ENCODE data around the gene DHRS1.

DNA sequence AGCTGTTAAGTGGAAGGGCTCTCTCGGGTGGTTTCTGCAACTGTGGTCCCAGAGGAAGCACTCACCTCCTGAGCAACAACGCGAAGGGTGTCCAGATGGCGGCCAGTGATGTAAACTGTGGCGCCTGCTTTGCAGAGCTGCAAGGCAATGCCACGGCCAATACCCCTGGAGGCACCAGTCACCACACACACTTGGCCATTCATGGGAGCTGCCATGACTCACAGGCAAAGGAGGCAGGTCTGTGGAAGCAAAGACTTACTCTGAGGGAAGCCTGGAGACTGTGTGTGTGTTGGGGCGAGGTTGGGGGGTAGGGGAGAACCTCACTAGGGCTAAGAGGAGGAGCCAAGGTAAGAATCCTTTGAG, 707 bp downstream of the DHRS1 start:
- TF ChIP-seq, protein P1, sequence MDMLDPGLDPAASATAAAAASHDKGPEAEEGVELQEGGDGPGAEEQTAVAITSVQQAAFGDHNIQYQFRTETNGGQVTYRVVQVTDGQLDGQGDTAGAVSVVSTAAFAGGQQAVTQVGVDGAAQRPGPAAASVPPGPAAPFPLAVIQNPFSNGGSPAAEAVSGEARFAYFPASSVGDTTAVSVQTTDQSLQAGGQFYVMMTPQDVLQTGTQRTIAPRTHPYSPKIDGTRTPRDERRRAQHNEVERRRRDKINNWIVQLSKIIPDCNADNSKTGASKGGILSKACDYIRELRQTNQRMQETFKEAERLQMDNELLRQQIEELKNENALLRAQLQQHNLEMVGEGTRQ (IDR thresholded peaks at IDR 0.05): no peak
- TF ChIP-seq MAZ (IDR thresholded peaks at IDR 0.05; ENCODE audit: borderline replicate concordance, low read depth, low read length) (no peak), POLR2A (IDR thresholded peaks at IDR 0.05; ENCODE audit: low read length) (no peak), EP300 (IDR thresholded peaks at IDR 0.05) (no peak), MAFK (IDR thresholded peaks at IDR 0.05; ENCODE audit: partially characterized antibody) (no peak), POLR2AphosphoS2 (conservative IDR thresholded peaks at IDR 0.05; ENCODE audit: low read length) (no peak), PHF8 (IDR thresholded peaks at IDR 0.05; ENCODE audit: borderline replicate concordance, low read depth) (no peak), SMC3 (IDR thresholded peaks at IDR 0.05) (no peak), CEBPB (IDR thresholded peaks at IDR 0.05) (no peak), BHLHE40 (IDR thresholded peaks at IDR 0.05; ENCODE audit: low read depth, low read length) (no peak)
- TF ChIP-seq, protein P2, sequence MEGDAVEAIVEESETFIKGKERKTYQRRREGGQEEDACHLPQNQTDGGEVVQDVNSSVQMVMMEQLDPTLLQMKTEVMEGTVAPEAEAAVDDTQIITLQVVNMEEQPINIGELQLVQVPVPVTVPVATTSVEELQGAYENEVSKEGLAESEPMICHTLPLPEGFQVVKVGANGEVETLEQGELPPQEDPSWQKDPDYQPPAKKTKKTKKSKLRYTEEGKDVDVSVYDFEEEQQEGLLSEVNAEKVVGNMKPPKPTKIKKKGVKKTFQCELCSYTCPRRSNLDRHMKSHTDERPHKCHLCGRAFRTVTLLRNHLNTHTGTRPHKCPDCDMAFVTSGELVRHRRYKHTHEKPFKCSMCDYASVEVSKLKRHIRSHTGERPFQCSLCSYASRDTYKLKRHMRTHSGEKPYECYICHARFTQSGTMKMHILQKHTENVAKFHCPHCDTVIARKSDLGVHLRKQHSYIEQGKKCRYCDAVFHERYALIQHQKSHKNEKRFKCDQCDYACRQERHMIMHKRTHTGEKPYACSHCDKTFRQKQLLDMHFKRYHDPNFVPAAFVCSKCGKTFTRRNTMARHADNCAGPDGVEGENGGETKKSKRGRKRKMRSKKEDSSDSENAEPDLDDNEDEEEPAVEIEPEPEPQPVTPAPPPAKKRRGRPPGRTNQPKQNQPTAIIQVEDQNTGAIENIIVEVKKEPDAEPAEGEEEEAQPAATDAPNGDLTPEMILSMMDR (IDR thresholded peaks at IDR 0.05): no peak
- TF ChIP-seq, protein P3, sequence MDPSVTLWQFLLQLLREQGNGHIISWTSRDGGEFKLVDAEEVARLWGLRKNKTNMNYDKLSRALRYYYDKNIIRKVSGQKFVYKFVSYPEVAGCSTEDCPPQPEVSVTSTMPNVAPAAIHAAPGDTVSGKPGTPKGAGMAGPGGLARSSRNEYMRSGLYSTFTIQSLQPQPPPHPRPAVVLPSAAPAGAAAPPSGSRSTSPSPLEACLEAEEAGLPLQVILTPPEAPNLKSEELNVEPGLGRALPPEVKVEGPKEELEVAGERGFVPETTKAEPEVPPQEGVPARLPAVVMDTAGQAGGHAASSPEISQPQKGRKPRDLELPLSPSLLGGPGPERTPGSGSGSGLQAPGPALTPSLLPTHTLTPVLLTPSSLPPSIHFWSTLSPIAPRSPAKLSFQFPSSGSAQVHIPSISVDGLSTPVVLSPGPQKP (IDR thresholded peaks at IDR 0.05; ENCODE audit: low read depth, low read length): no peak
- TF ChIP-seq, protein P4, sequence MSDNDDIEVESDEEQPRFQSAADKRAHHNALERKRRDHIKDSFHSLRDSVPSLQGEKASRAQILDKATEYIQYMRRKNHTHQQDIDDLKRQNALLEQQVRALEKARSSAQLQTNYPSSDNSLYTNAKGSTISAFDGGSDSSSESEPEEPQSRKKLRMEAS (IDR thresholded peaks at IDR 0.05): no peak

Measured in A549 (cell line).